Fibroblast of the conjunctiva (primary cell): Measurements from ENCODE around the gene CCRL2.
"Not testable (repeated sequence)": the region's sequence is repeated elsewhere in the genome, so short reads cannot be mapped to it uniquely, and the experiment has no call there.

Experiments used
- DNase-seq: peaks from one replicate; pipeline ENCODE4 v3.0.0-alpha.2; 2010; ENCODE audit warnings: low read depth

CCRL2 gene

GRCh38 chr3:46405301-46406019 lies 1.6 kb upstream of the CCRL2 start:
- no peak for DNase-seq

GRCh38 chr3:46406443-46406787 lies 644 bp upstream of the CCRL2 start:
- DNase-seq, result no peak

- no peak for DNase-seq
Observed at GRCh38 chr3:46407970-46408369, 911 bp downstream of the CCRL2 start.

- no peak for DNase-seq
Observed at GRCh38 chr3:46408853-46409252, 1.8 kb downstream of the CCRL2 start.

GRCh38 chr3:46409739-46410489 lies 2.9 kb downstream of the CCRL2 start:
- no peak for DNase-seq

- no peak for DNase-seq
Observed at GRCh38 chr3:46410669-46411068, 3.6 kb downstream of the CCRL2 start.

GRCh38 chr3:46411271-46411670 lies 4.2 kb downstream of the CCRL2 start:
- no peak for DNase-seq

GRCh38 chr3:46412786-46413298 lies 5.8 kb downstream of the CCRL2 start:
- DNase-seq, result no peak

- no peak for DNase-seq
Observed at GRCh38 chr3:46413951-46414350, 6.9 kb downstream of the CCRL2 start.

GRCh38 chr3:46414739-46415138 lies 7.7 kb downstream of the CCRL2 start:
- no peak for DNase-seq

GRCh38 chr3:46416125-46416810 lies 9.2 kb downstream of the CCRL2 start:
- no peak for DNase-seq

GRCh38 chr3:46416811-46417510 lies 9.9 kb downstream of the CCRL2 start:
- DNase-seq, result no peak

- no peak for DNase-seq
Observed at GRCh38 chr3:46417841-46418611, 11.0 kb downstream of the CCRL2 start.

- DNase-seq, result no peak
Observed at GRCh38 chr3:46419816-46420215, 12.8 kb downstream of the CCRL2 start.

GRCh38 chr3:46420931-46421330 lies 13.9 kb downstream of the CCRL2 start:
- no peak for DNase-seq

GRCh38 chr3:46422617-46423016 lies 15.6 kb downstream of the CCRL2 start:
- no peak for DNase-seq

- no peak for DNase-seq
Observed at GRCh38 chr3:46423588-46423987, 16.5 kb downstream of the CCRL2 start.

GRCh38 chr3:46426476-46426875 lies 19.4 kb downstream of the CCRL2 start:
- DNase-seq, result not testable (repeated sequence)

- DNase-seq, result not testable (repeated sequence)
Observed at GRCh38 chr3:46427404-46427803, 20.3 kb downstream of the CCRL2 start.

- no peak for DNase-seq
Observed at GRCh38 chr3:46427916-46428833, 21.1 kb downstream of the CCRL2 start.
